ENCODE measurements around the gene KIF4B. TPM values are rescaled to one million over a fixed set of nuclear protein-coding genes. Genes with fewer than 3 reads are reported as not detected.

Gene KIF4B
- total and polyA plus RNA-seq, 12 donors: 0.06 to 0.09 TPM; not detected in 10

GRCh38 chr5:155056644-155057269 lies 43.2 kb downstream of the KIF4B start:
- H3K27me3 ChIP-seq: no peaks in the 10 kb centered on the region
- H3K4me3 ChIP-seq: no peak overlapping the region
- H3K36me3 ChIP-seq (replicated peaks in 1 of 2): no peaks in the 10 kb centered on the region
- intact Hi-C loops (cut with DNase I): no loop called here
- no peaks in the 10 kb centered on the region for H3K9me3 ChIP-seq (replicated peaks in 1 of 3)
- no peaks in the 10 kb centered on the region for H3K4me1 ChIP-seq (replicated peaks in 1 of 2)
- no peak for TF ChIP-seq POLR2A (IDR thresholded peaks at IDR 0.05)
- TF ChIP-seq, protein P1, sequence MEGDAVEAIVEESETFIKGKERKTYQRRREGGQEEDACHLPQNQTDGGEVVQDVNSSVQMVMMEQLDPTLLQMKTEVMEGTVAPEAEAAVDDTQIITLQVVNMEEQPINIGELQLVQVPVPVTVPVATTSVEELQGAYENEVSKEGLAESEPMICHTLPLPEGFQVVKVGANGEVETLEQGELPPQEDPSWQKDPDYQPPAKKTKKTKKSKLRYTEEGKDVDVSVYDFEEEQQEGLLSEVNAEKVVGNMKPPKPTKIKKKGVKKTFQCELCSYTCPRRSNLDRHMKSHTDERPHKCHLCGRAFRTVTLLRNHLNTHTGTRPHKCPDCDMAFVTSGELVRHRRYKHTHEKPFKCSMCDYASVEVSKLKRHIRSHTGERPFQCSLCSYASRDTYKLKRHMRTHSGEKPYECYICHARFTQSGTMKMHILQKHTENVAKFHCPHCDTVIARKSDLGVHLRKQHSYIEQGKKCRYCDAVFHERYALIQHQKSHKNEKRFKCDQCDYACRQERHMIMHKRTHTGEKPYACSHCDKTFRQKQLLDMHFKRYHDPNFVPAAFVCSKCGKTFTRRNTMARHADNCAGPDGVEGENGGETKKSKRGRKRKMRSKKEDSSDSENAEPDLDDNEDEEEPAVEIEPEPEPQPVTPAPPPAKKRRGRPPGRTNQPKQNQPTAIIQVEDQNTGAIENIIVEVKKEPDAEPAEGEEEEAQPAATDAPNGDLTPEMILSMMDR (IDR thresholded peaks at IDR 0.05): no peak
- WGBS, 4 donors: 35 to 56% (median 43%) methylated on average over 8 of the region's 8 CpGs
- H3K27ac ChIP-seq: no peak overlapping the region
- no peak for DNase-seq

- intact Hi-C loops (cut with DNase I): no loop called here
- DNase-seq: no peak
- no peak for TF ChIP-seq POLR2A (IDR thresholded peaks at IDR 0.05)
- TF ChIP-seq, protein P1 (IDR thresholded peaks at IDR 0.05): no peak
- WGBS, 4 donors: 57 to 92% (median 87%) methylated on average over 1 of the region's 1 CpG
- H3K27ac ChIP-seq: no peak overlapping the region
- no peaks in the 10 kb centered on the region for H3K9me3 ChIP-seq (replicated peaks in 1 of 3)
- H3K4me3 ChIP-seq: no peak overlapping the region
- H3K36me3 ChIP-seq (replicated peaks in 1 of 2): no peaks in the 10 kb centered on the region
- no peaks in the 10 kb centered on the region for H3K27me3 ChIP-seq
- no peaks in the 10 kb centered on the region for H3K4me1 ChIP-seq (replicated peaks in 1 of 2)
These were observed 44.1 kb downstream of the KIF4B start for GRCh38 chr5:155057626-155058025.

GRCh38 chr5:155064580-155064979 lies 51.0 kb downstream of the KIF4B start:
- intact Hi-C loops (cut with DNase I): no loop called here
- no peaks in the 10 kb centered on the region for H3K4me1 ChIP-seq (replicated peaks in 1 of 2)

GRCh38 chr5:155066886-155067595 lies 53.5 kb downstream of the KIF4B start:
- TF ChIP-seq POLR2A (IDR thresholded peaks at IDR 0.05): no peak
- TF ChIP-seq, protein P1 (IDR thresholded peaks at IDR 0.05): no peak
- no peak overlapping the region for H3K4me3 ChIP-seq
- no peaks in the 10 kb centered on the region for H3K9me3 ChIP-seq (replicated peaks in 1 of 3)
- 88 to 94% (median 91%) methylated on average over 8 to 9 of the region's 9 CpGs for WGBS, 4 donors
- intact Hi-C loops (cut with DNase I): no loop called here
- H3K36me3 ChIP-seq (replicated peaks in 1 of 2): no peaks in the 10 kb centered on the region
- H3K27ac ChIP-seq: no peak overlapping the region
- H3K27me3 ChIP-seq: no peaks in the 10 kb centered on the region
- DNase-seq: no peak
- no peaks in the 10 kb centered on the region for H3K4me1 ChIP-seq (replicated peaks in 1 of 2)

More at GRCh38 chr5:155064580-155064979, 51.0 kb downstream of the KIF4B start:
- Histone ChIP-seq H3K36me3 (replicated peaks in 1 of 2) (no peaks in the 10 kb centered on the region), H3K27me3 (no peaks in the 10 kb centered on the region), H3K27ac (no peak overlapping the region), H3K4me3 (no peak overlapping the region), H3K9me3 (replicated peaks in 1 of 3) (no peaks in the 10 kb centered on the region)
- WGBS, 4 donors: 63 to 78% (median 71%) methylated on average over 6 of the region's 6 CpGs
- TF ChIP-seq, protein P1 (IDR thresholded peaks at IDR 0.05): no peak
- no peak for TF ChIP-seq POLR2A (IDR thresholded peaks at IDR 0.05)
- DNase-seq: no peak

Other genes starting within 250 kb of the KIF4B start
- 10 to 100 TPM; 20.0 to 86.2 (median 50.1) TPM for gene FAXDC2, start 163.2 kb upstream of the KIF4B start, total RNA-seq
- gene FAXDC2, start 163.2 kb upstream of the KIF4B start, polyA plus RNA-seq: 10 to 100 TPM; 12.2 to 38.5 (median 21.7) TPM
- gene CNOT8, start 155.1 kb upstream of the KIF4B start, total RNA-seq: 100 to 1,000 TPM in 2 of 9 donors, 10 to 100 TPM in 7; 49.8 to 109 (median 74.4) TPM
- 10 to 100 TPM; 25.6 to 64.0 (median 47.9) TPM for gene CNOT8, start 155.1 kb upstream of the KIF4B start, polyA plus RNA-seq
- 10 to 100 TPM in 8 of 9 donors, 1 to 10 TPM in 1; 9.4 to 19.2 (median 14.1) TPM for gene GEMIN5, start 75.5 kb upstream of the KIF4B start, total RNA-seq
- gene GEMIN5, start 75.5 kb upstream of the KIF4B start, polyA plus RNA-seq: 10 to 100 TPM in 1 of 3 donors, 1 to 10 TPM in 2; 3.2 to 12.9 (median 3.9) TPM
- gene MRPL22, start 72.7 kb upstream of the KIF4B start, total RNA-seq: 10 to 100 TPM; 12.6 to 65.2 (median 52.1) TPM
- gene MRPL22, start 72.7 kb upstream of the KIF4B start, polyA plus RNA-seq: 100 to 1,000 TPM in 2 of 3 donors, 10 to 100 TPM in 1; 98.0 to 129 (median 103) TPM

Data from adrenal gland (tissue), 12 donors.